Activated CD4-positive, alpha-beta T cell treated with anti-CD3 and anti-CD28 coated beads, Interleukin-2, amount 10 ng/mL, durations not matched to agents 7 days and 5 days (primary cell): Measurements from ENCODE around the gene HOXA11. TPM values are rescaled to one million over a fixed set of nuclear protein-coding genes. Genes with fewer than 3 reads are reported as not detected.

Experiments
- CTCF ChIA-PET: fragments of 350-600 bp; sonication (Branson Sonifier 250); formaldehyde crosslinking; loops from one replicate; lab custom pipeline; 2021; ENCODE audit warnings: antibody characterized with exemption; lab: Charles Lee
- POLR2A ChIA-PET: fragments of 350-600 bp; sonication (Branson Sonifier 250); formaldehyde crosslinking; loops from one replicate; lab custom pipeline; 2021; ENCODE audit warnings: antibody characterized with exemption; lab: Charles Lee
- DNase-seq: peaks from one replicate; pipeline ENCODE4 v3.0.0-alpha.2; 2020
- H3K27ac Mint-ChIP-seq: one replicate; pipeline ENCODE4 v1.8.0; 2021; ENCODE audit warnings: mild to moderate bottlenecking, moderate library complexity, mixed read lengths
- H3K27me3 Mint-ChIP-seq: one replicate; pipeline ENCODE4 v1.8.0; 2021; ENCODE audit warnings: mixed read lengths
- H3K36me3 Mint-ChIP-seq: one replicate; pipeline ENCODE4 v1.8.0; 2021; ENCODE audit warnings: low read depth, mixed read lengths
- H3K4me1 Mint-ChIP-seq: one replicate; pipeline ENCODE4 v1.8.0; 2021; ENCODE audit warnings: mixed read lengths
- H3K4me3 Mint-ChIP-seq: one replicate; pipeline ENCODE4 v1.8.0; 2021; ENCODE audit warnings: mild to moderate bottlenecking, moderate library complexity, mixed read lengths
- H3K9me3 Mint-ChIP-seq: one replicate; pipeline ENCODE4 v1.8.0; 2021; ENCODE audit warnings: mixed read lengths
- total RNA-seq, 2 experiments: library from RNA; stranded (reverse); gene quantifications; one replicate each; pipeline ENCODE4 v1.2.3, GENCODE V29; 2021

HOXA11 gene
- total RNA-seq, 2 experiments from 2014 or later: not detected

DNA sequence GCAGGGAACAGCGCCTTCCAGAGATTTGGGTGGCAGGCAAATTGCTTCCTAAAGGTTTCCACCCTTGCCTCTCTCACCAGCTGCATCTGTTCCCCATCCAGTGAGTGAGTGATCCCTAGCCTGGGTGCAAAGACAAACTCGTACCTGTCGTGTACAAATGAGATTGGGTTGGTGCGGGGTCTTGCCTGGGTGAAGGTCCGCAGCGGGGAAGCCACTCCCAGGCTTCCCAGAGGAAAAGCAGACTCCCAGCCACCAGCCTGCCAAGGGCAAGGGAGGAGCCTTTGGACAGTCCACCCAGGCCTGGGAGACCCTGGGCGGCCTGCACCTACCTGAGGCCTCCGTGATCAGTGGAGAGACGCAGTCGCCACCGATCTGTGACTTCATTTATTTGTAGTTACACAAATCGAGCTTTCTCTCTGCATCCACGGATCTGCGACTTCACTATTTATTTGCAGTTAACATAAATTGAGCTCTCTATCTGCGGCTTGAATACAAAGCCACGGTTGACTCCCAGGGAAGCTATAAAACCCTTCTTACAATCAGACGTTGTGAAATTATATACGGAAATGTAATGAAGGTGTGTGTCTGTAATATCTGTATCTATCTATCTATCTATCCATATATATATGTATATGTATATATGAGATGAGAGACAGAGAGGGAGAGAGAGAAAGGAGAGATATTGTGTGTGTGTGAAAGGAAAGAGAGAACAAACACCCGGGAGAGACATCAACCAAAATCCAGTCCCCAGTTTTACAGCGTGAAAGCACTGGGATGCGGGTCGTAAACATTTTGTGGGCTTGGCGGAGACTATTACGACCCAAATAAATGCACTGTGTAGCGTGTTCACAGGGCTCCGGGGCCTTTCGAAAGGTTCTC, 25.5 kb downstream of the HOXA11 start:
- Mint-ChIP-seq H3K4me3 (peak overlapping the region; percentile 41), H3K9me3 (no peaks in the 10 kb centered on the region), H3K27me3 (peaks cover 86% of the 10 kb centered on the region), H3K4me1 (peaks cover 11% of the 10 kb centered on the region), H3K27ac (no peak overlapping the region), H3K36me3 (peaks cover 3% of the 10 kb centered on the region)
- CTCF ChIA-PET: interaction anchor here (0.6 to 1.4 kb wide), 5 partner anchors 20 to 1278 kb away, joined by 3 to 5 read pairs (median 3); partner anchors contain the start of gene EVX1
- POLR2A ChIA-PET: no interaction called here
- no peak for DNase-seq

DNA sequence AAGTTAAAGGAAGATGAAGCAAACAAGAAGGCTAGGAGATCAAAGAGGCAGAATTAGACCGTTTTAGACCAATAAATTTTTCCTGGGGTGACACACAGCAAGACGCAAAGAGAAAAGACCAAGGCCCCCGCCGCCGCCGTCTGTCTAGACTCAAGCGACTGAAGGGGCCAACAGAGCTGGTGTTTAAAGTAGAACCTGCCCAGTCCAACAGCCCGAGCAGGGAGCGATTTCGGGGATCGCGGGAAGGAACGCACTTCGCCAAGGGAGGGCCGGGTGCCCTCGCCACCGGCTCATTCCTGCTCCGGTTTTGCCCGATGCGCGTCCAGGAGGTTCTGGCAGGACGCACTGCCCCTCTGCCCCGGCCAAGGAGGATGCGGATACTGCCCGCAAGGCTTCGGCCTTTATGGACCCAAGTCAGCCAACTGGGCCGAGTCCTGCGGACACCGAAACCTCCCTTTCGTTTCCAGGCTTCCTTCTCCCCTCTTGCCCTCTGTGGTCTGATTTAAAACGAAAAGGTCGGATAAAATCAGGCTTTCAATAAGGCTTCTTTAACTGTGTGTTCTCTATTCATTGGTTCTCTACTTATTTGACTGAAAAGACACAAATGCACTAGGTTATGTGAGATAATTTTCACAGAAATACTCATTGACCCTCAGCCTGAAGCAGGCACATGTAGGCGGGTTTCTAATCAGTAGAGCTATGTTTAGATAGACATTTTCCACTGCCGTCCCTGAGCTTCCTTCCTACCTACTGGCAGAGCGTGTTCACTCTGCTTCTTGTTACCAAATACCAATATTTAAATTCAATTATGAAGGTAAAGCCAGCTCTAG, 26.4 kb downstream of the HOXA11 start:
- CTCF ChIA-PET: interaction anchor here (1.1 to 1.4 kb wide), 3 partner anchors 52 to 84 kb away, joined by 3 to 5 read pairs (median 4); partner anchors contain the start of gene EVX1
- H3K4me1 Mint-ChIP-seq: peaks cover 11% of the 10 kb centered on the region
- no peak for DNase-seq
- no peak overlapping the region for H3K4me3 Mint-ChIP-seq
- peaks cover 86% of the 10 kb centered on the region for H3K27me3 Mint-ChIP-seq
- H3K27ac Mint-ChIP-seq: peak overlapping the region; percentile 19
- H3K36me3 Mint-ChIP-seq: peaks cover 3% of the 10 kb centered on the region
- POLR2A ChIA-PET: no interaction called here
- H3K9me3 Mint-ChIP-seq: no peaks in the 10 kb centered on the region

DNA sequence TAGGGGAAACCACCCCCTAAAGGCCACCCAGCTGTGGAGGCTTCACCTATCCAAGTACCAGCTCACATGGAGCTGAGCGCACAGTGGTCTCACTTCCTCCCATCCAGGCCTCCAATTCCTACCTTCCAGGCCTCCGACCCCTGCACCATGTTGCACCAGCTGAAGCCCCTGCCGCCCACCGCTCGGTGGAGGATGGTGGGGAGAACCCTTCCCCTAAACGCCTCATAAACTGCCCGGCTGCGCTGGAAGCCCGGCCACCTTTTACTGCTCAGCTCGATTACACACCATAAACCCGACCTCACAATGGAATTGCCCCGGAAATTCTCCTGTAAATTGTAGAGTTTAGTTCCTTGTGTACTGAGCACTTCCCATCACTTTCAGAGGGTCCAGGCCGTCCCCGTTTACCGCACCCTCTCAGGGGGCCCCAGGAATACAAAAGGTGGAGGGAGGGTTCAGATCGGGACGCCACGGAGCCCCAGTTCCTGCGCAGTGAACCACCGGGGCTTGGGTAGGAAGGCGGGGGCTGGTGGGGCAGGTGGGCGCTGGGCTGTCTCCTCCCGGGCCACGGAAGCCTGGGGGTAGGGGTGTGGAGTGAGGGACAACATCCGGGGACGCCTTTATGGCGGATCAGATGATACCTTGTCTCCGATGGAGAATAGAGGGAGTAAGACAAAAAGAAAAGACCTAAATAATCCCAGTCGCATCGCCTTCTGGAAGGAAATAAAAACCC, 27.2 kb downstream of the HOXA11 start:
- Mint-ChIP-seq H3K9me3 (no peaks in the 10 kb centered on the region), H3K4me1 (peaks cover 11% of the 10 kb centered on the region), H3K36me3 (peaks cover 3% of the 10 kb centered on the region), H3K27me3 (peaks cover 87% of the 10 kb centered on the region), H3K4me3 (no peak overlapping the region), H3K27ac (peak overlapping the region; percentile 75)
- ChIA-PET CTCF (interaction anchor here (0.9 to 1.4 kb wide), 4 partner anchors 9 to 96 kb away, joined by 3 to 6 read pairs (median 3); no protein-coding TSS in a partner anchor), POLR2A (no interaction called here)
- no peak for DNase-seq

DNA sequence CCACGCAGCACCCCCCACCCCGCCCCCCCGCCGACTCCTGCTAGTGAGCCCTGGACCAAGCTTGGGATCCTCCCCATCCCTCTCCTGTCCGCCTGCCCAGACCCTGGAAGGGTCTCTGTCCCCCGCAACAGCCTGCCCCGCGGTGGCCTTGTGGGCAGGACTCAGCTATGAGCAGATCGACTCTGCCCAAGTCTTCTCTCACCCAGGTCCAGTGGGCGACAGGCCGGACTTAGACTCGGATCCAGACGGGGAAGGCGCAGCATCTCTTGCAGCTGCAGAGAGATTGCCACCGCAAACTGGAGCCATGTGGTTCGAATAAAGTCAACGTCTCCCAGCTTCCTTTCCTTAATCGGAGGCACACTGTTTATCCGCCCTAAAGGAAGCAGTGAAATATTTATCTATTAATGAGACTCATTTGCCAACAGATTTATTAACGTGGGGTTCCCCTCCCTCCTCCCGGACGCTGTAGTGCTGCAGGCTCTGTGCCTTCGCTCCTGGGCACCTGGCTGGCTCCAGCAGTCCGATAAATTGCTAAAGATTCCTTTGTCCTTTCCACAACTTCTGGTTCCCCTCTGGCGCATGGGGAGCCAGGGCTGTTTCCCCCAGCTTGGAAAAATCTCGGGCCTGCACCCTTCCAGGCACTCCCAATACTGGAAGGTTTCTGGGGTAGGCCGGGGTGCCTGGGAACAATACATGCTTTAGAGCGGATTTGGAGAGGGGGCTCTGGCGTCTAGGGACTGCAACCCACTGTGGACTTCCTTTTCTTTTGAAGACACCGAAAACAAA, 27.9 kb downstream of the HOXA11 start:
- DNase-seq: no peak
- peaks cover 85% of the 10 kb centered on the region for H3K27me3 Mint-ChIP-seq
- H3K36me3 Mint-ChIP-seq: peaks cover 3% of the 10 kb centered on the region
- ChIA-PET CTCF (interaction anchor here (0.8 to 1.4 kb wide), 5 partner anchors 9 to 97 kb away, joined by 3 to 6 read pairs (median 3); no protein-coding TSS in a partner anchor), POLR2A (no interaction called here)
- H3K9me3 Mint-ChIP-seq: no peaks in the 10 kb centered on the region
- H3K4me3 Mint-ChIP-seq: peak overlapping the region; percentile 50
- peaks cover 11% of the 10 kb centered on the region for H3K4me1 Mint-ChIP-seq
- peak overlapping the region; percentile 75 for H3K27ac Mint-ChIP-seq

- CTCF ChIA-PET: interaction anchor here (0.8 to 1.4 kb wide), 2 partner anchors 12 to 34 kb away, joined by 3 to 6 read pairs; no protein-coding TSS in a partner anchor
- Mint-ChIP-seq H3K4me1 (peaks cover 17% of the 10 kb centered on the region), H3K36me3 (peaks cover 3% of the 10 kb centered on the region), H3K9me3 (no peaks in the 10 kb centered on the region), H3K27me3 (peaks cover 86% of the 10 kb centered on the region), H3K27ac (peak within 1 kb of the TSS; percentile 82), H3K4me3 (peak within 1 kb of the TSS; percentile 50)
- no peak for DNase-seq
- POLR2A ChIA-PET: no interaction called here
These were observed 28.5 kb downstream of the HOXA11 start, which contains the start of gene HOXA7 for GRCh38 chr7:27156508-27156898. Gene HOXA7, minus strand, starts transcription at chr7:27156675. Its CDS starts 130 bp downstream, at chr7:27156545.

DNA sequence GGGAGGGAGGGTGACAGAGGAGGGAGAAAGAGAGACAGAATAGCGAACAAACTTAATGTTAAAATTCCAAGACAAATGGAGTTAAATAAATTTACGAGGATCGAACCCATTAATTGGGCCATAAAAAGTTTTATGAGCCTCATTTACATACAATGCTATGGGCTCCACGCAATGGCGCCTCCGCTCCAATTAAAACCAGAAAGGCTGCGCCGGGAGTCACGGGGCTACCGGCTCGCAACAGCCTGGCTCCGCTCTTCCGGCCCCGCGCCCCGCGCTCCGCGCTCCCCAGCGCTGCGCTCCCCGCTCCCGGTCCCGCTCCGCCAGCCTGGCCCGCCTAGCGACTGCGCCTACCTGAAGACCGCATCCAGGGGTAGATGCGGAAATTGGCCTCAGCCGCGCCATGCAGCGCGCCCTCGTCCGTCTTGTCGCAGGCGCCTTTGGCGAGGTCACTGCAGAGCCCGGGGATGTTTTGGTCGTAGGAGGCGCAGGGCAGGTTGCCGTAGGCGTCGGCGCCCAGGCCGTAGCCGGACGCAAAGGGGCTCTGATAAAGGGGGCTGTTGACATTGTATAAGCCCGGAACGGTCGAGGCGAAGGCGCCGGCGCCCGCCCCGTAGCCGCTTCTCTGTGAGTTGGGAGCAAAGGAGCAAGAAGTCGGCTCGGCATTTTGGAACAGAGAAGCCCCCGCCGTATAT, 29.1 kb downstream of the HOXA11 start:
- ChIA-PET POLR2A (no interaction called here), CTCF (interaction anchor here (0.7 to 1.4 kb wide), 4 partner anchors 12 to 34 kb away, joined by 3 to 6 read pairs (median 3); no protein-coding TSS in a partner anchor)
- peaks cover 88% of the 10 kb centered on the region for H3K27me3 Mint-ChIP-seq
- no peak for DNase-seq
- peaks cover 3% of the 10 kb centered on the region for H3K36me3 Mint-ChIP-seq
- peaks cover 21% of the 10 kb centered on the region for H3K4me1 Mint-ChIP-seq
- H3K27ac Mint-ChIP-seq: peak overlapping the region; percentile 82
- H3K9me3 Mint-ChIP-seq: no peaks in the 10 kb centered on the region
- H3K4me3 Mint-ChIP-seq: peak overlapping the region; percentile 47

DNA sequence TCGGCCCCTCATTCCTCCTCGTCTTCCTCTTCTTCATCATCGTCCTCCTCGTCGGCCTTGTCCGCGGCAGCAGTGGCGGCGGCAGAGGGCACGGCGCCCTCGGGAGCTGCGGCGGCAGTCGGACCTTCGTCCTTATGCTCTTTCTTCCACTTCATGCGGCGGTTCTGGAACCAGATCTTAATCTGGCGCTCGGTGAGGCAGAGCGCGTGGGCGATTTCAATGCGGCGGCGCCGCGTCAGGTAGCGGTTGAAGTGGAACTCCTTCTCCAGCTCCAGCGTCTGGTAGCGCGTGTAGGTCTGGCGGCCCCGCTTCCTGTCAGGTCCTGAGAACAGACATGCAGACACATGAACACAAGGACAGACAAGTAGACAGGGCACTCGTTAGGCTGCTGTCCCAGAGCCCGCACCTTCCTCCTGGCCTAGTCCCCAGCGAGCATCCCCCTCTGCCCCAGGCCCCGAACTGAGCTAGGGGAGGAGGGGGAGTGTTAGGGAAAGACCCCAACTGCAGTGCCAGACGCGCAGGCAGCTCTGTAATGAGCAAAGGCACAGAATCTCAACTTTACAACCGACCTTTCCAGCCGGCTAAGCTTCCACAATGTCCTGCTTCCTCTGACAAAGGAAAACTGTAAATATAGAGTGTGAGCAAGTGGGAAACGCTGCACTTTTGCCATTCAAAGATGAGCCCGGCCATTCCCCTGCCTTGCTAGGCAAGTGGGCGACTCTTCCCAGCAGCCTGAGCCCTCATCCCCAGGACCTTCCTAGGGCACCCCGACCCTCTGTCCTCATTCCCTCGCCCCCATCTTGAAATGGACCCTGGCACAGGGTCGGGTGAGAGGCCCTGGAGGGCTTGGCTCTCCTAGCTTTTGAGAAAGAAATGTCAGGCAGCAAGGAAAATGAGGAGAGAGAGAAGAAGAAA, 29.9 kb downstream of the HOXA11 start:
- peaks cover 25% of the 10 kb centered on the region for H3K4me1 Mint-ChIP-seq
- POLR2A ChIA-PET: no interaction called here

GRCh38 chr7:27154369-27154768, 30.7 kb downstream of the HOXA11 start:
- Mint-ChIP-seq H3K27me3 (peaks cover 90% of the 10 kb centered on the region), H3K4me3 (no peak overlapping the region), H3K9me3 (no peaks in the 10 kb centered on the region), H3K36me3 (peaks cover 1% of the 10 kb centered on the region), H3K4me1 (peaks cover 21% of the 10 kb centered on the region), H3K27ac (no peak overlapping the region)
- DNase-seq: no peak
- ChIA-PET POLR2A (no interaction called here), CTCF (interaction anchor here (0.7 kb wide), 1 partner anchor 40 kb away, joined by 3 read pairs; no protein-coding TSS in a partner anchor)

More for the DNA sequence above, 29.9 kb downstream of the HOXA11 start:
- Mint-ChIP-seq H3K27me3 (peaks cover 91% of the 10 kb centered on the region), H3K36me3 (peaks cover 3% of the 10 kb centered on the region), H3K27ac (peak overlapping the region; percentile 82), H3K4me3 (peak overlapping the region; percentile 47), H3K9me3 (no peaks in the 10 kb centered on the region)
- CTCF ChIA-PET: interaction anchor here (0.7 to 0.8 kb wide), 2 partner anchors 13 to 24 kb away, joined by 3 read pairs; no protein-coding TSS in a partner anchor
- no peak for DNase-seq

GRCh38 chr7:27153526-27153925, 31.5 kb downstream of the HOXA11 start:
- Mint-ChIP-seq H3K27me3 (peaks cover 89% of the 10 kb centered on the region), H3K27ac (no peak overlapping the region), H3K4me3 (no peak overlapping the region), H3K4me1 (peaks cover 21% of the 10 kb centered on the region), H3K9me3 (no peaks in the 10 kb centered on the region), H3K36me3 (peaks cover 1% of the 10 kb centered on the region)
- DNase-seq: no peak
- POLR2A ChIA-PET: no interaction called here
- CTCF ChIA-PET: interaction anchor here (0.7 to 1.5 kb wide), 2 partner anchors 26 to 41 kb away, joined by 3 to 6 read pairs; no protein-coding TSS in a partner anchor

- Mint-ChIP-seq H3K4me3 (no peak overlapping the region), H3K9me3 (no peaks in the 10 kb centered on the region)
These were observed 32.1 kb downstream of the HOXA11 start for GRCh38 chr7:27152816-27153442.

More at GRCh38 chr7:27152816-27153442, 32.1 kb downstream of the HOXA11 start:
- POLR2A ChIA-PET: no interaction called here
- Mint-ChIP-seq H3K4me1 (peaks cover 27% of the 10 kb centered on the region), H3K27ac (no peak overlapping the region), H3K36me3 (peaks cover 1% of the 10 kb centered on the region), H3K27me3 (peaks cover 89% of the 10 kb centered on the region)
- CTCF ChIA-PET: interaction anchor here (1.0 to 3.0 kb wide), 3 partner anchors 8 to 43 kb away, joined by 3 to 11 read pairs (median 6); no protein-coding TSS in a partner anchor
- no peak for DNase-seq
